ENCODE data around the gene CD300C. TPM values are rescaled to one million over a fixed set of nuclear protein-coding genes. Genes with fewer than 3 reads are reported as not detected.

CD300C gene
- total RNA-seq, 1 donor = not detected

DNA sequence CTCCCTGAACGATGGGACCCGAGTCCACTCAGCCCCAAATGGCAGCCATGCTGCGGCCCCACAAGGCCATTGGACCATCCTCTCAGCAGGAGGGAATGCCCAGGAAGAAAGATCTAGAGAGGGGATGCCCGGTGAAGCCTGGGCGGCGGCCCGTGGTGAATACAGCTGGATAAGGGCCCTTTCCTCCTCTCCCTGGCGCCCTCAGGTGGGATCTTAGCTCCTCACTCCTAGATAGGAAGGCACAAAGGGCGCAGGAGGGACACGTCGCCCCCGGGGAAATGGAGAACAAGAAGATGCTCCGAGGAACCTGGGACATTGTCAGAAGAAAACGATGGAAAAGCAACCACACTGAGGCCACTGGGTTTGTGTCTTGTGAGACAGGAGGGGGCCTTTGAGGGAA, 2.5 kb downstream of the CD300C start:
- no peak overlapping the region for H3K4me3 ChIP-seq (ENCODE audit: low read depth, low read length)
- TF ChIP-seq, protein P1, sequence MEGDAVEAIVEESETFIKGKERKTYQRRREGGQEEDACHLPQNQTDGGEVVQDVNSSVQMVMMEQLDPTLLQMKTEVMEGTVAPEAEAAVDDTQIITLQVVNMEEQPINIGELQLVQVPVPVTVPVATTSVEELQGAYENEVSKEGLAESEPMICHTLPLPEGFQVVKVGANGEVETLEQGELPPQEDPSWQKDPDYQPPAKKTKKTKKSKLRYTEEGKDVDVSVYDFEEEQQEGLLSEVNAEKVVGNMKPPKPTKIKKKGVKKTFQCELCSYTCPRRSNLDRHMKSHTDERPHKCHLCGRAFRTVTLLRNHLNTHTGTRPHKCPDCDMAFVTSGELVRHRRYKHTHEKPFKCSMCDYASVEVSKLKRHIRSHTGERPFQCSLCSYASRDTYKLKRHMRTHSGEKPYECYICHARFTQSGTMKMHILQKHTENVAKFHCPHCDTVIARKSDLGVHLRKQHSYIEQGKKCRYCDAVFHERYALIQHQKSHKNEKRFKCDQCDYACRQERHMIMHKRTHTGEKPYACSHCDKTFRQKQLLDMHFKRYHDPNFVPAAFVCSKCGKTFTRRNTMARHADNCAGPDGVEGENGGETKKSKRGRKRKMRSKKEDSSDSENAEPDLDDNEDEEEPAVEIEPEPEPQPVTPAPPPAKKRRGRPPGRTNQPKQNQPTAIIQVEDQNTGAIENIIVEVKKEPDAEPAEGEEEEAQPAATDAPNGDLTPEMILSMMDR (IDR thresholded peaks at IDR 0.05; ENCODE audit: insufficient read depth, low read depth, low read length) = no peak
- no peak for DNase-seq (ENCODE audit: low read depth)

GRCh38 chr17:74542727-74543383, 3.1 kb downstream of the CD300C start:
- TF ChIP-seq, protein P1 (IDR thresholded peaks at IDR 0.05; ENCODE audit: insufficient read depth, low read depth, low read length) = no peak
- H3K4me3 ChIP-seq (ENCODE audit: low read depth, low read length) = no peak overlapping the region
- no peak for DNase-seq (ENCODE audit: low read depth)

- H3K4me3 ChIP-seq (ENCODE audit: low read depth, low read length) = no peak overlapping the region
- no peak for DNase-seq (ENCODE audit: low read depth)
- TF ChIP-seq, protein P1 (IDR thresholded peaks at IDR 0.05; ENCODE audit: insufficient read depth, low read depth, low read length) = no peak
Measured at GRCh38 chr17:74542166-74542565, 3.7 kb downstream of the CD300C start.

DNA sequence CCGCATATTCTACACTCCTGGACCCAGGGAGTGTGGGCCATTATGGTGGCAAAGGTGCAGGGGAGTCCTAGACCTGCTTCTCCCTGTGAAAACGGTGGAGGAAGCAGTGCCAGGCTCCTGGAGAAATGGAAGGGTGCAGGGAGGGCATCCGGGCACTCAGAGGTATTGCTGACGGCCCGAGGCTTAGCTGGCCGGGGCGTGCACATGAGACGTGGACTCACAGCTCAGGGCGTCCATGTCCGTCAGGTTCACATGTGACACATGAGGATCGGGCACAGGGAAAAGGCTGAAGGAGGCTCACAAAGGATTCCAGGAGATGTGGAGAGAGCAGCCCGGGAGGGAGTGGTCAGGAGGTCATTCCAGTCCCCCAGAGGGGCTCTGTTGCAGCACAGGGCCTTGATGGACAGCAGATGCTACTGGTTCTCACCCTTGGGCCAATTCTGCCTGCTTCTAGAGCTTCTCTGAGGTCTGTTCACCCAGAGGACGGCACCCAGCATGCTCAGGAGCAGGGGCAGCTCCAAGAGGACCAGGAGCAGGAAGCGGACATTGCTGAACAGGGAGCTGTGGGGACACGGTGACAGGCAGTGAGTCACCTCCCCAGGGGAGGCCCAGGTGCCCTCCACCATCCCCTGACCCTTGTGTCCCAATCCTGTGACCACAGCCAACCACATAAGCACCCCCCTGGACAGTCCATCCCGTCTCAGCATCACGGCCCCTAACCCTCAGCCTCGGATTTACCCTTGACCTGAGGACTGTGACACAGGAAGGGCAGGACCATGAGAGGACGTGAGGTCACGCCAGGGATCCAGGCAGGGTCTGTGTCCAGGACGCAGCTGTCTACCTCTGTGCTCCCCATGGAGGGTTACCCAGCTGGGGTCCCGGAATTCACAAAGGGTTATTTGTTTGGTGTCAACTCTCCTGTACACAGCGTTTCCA, 4.5 kb downstream of the CD300C start:
- no peak overlapping the region for H3K4me3 ChIP-seq (ENCODE audit: low read depth, low read length)
- TF ChIP-seq, protein P1 (IDR thresholded peaks at IDR 0.05; ENCODE audit: insufficient read depth, low read depth, low read length) = no peak
- no peak for DNase-seq (ENCODE audit: low read depth)

DNA sequence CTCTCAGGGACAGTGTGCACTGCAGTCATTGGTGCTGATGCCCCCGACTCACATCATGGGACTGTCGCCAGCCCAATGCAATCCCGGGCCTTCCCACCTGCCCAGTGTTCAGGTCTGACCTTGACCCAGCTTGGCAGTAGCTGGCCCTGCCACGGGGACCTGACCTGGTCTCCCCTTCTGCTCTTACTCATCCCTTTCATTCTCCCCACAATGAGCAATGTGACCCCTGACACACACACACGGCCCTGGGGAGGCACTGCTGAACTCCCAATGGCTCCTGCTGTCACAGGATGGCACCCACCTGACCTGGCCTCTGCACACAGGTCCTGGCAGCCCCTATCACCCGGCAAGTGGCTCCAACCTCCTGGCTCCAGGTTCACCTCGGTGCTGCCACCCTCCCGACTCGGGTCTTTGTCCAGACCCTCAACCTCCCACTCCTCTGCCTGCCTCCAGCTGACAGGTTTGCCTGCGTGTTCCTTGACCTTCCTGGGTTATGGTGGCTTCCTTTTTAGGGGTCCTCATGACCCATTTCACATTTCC, 6.6 kb downstream of the CD300C start:
- no peak overlapping the region for H3K4me3 ChIP-seq (ENCODE audit: low read depth, low read length)
- TF ChIP-seq, protein P1 (IDR thresholded peaks at IDR 0.05; ENCODE audit: insufficient read depth, low read depth, low read length) = no peak

DNA sequence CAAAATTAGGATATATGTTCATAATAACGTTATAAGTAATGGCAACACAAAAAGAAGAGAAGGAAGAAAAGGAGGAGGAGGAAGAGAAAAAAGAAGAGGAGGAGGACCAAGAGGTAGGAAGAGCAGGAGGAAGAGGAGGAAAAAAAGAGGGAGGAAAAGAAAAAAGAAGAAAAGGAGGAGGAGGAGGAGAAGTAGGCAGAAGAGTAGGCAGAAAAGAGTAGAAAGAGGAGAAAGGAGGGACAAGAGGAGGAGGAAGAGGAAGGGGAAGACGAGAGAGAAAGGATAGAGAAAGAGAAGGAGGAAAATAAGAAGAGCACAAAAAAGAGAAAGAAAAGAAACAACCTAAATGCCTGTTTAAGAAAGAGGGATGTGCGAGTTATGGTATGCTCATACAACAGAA, 9.0 kb downstream of the CD300C start:
- no peak overlapping the region for H3K4me3 ChIP-seq (ENCODE audit: low read depth, low read length)
- TF ChIP-seq, protein P1 (IDR thresholded peaks at IDR 0.05; ENCODE audit: insufficient read depth, low read depth, low read length) = no peak
- DNase-seq (ENCODE audit: low read depth) = no peak

More for the DNA sequence above, 6.6 kb downstream of the CD300C start:
- no peak for DNase-seq (ENCODE audit: low read depth)
